Activated T-cell treated with anti-CD3 and anti-CD28 coated beads, Interleukin-2, amount 50 U/mL, for 72 hours (primary cell): Measurements from ENCODE around the gene DAB2IP. TPM values are rescaled to one million over a fixed set of nuclear protein-coding genes. Genes with fewer than 3 reads are reported as not detected.

Experiments used
- ATAC-seq, 2 donors: fragments of 150-1000 bp; cut with Tn5 transposase; replicated peaks in 1 of 2; 2 replicates each; pipeline ENCODE4 v1.10.0; 2021; ENCODE audit warnings: moderate library complexity in 2 of 2, mild to moderate bottlenecking in 1 of 2
- DNase-seq, 2 donors: peaks; one replicate each; pipeline ENCODE4 v3.0.0; 2021 to 2022; ENCODE audit warnings: mixed read lengths in 1 of 2
- H3K27ac Mint-ChIP-seq: one replicate; pipeline ENCODE4 v1.8.0; 2022; ENCODE audit warnings: mild to moderate bottlenecking, moderate library complexity, mixed read lengths
- H3K27me3 Mint-ChIP-seq: one replicate; pipeline ENCODE4 v1.8.0; 2022; ENCODE audit warnings: low read depth, mixed read lengths
- H3K36me3 Mint-ChIP-seq, 2 donors: one replicate each; pipeline ENCODE4 v1.8.0; 2022; ENCODE audit warnings: mixed read lengths in 2 of 2, mild to moderate bottlenecking in 1 of 2; ENCODE audit not compliant: insufficient read depth in 2 of 2
- H3K4me1 Mint-ChIP-seq: one replicate; pipeline ENCODE4 v1.8.0; 2022; ENCODE audit warnings: low read depth, mixed read lengths
- H3K4me3 Mint-ChIP-seq, 2 donors: one replicate each; pipeline ENCODE4 v1.8.0; 2022; ENCODE audit warnings: mild to moderate bottlenecking in 2 of 2, mixed read lengths in 2 of 2, moderate library complexity in 2 of 2
- H3K9me3 Mint-ChIP-seq, 2 donors: one replicate each; pipeline ENCODE4 v1.8.0; 2022; ENCODE audit warnings: mixed read lengths in 2 of 2
- total RNA-seq, 2 donors: library from RNA; stranded (reverse); gene quantifications; one replicate each; pipeline ENCODE4 v1.2.3, GENCODE V29; 2022

The DAB2IP gene
- total RNA-seq, 2 donors from 2014 or later: 0.35 to 0.74 TPM

DNA sequence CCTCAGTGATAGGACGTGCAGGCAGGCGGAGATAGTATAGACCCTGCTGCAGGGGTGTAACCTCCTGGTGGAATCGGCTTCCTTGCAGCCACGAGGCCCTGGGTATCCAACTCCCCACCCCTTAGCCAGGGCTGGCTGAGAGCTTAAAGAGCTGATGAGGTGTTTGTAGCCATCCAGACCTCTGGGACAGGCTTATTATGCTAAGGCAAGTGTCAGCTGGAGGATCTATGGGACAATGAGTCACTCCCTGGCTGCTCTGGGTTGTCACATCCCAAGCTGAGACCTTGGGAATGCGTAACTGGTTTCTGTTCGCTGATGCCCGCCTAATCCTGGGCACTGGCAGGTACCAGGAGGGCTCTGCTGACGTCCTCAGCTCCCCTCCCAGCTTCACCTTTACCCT lies 38.9 kb downstream of the DAB2IP start:
- no peak for DNase-seq
- no peaks in the 10 kb centered on the region for H3K27me3 Mint-ChIP-seq
- no peaks in the 10 kb centered on the region for H3K36me3 Mint-ChIP-seq
- H3K27ac Mint-ChIP-seq: no peak overlapping the region
- H3K4me3 Mint-ChIP-seq: no peak overlapping the region
- H3K4me1 Mint-ChIP-seq: no peaks in the 10 kb centered on the region
- no peak for ATAC-seq
- no peaks in the 10 kb centered on the region for H3K9me3 Mint-ChIP-seq

DNA sequence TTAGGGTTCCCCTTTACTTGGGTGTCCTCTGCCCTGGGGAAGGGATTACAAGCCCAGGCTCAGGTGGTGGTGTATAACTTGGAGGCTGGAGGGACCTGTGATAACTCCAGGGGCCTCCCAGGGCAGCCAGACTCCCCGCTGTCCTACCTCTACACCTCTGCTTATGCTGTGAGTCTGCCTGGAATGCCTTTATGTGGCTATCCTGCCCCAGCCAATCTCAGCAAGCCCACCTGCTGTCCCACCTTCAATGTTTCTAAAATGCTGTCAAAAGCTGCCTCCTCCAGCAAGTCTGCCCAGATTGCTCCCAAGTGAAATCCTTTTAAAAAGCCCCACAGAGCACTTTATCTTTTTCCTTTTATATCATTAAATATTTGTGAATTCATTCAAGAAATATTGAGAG lies 39.3 kb downstream of the DAB2IP start:
- no peaks in the 10 kb centered on the region for H3K4me1 Mint-ChIP-seq
- no peak for ATAC-seq
- DNase-seq: no peak
- no peaks in the 10 kb centered on the region for H3K9me3 Mint-ChIP-seq
- H3K4me3 Mint-ChIP-seq: no peak overlapping the region
- no peaks in the 10 kb centered on the region for H3K27me3 Mint-ChIP-seq
- no peak overlapping the region for H3K27ac Mint-ChIP-seq
- no peaks in the 10 kb centered on the region for H3K36me3 Mint-ChIP-seq

DNA sequence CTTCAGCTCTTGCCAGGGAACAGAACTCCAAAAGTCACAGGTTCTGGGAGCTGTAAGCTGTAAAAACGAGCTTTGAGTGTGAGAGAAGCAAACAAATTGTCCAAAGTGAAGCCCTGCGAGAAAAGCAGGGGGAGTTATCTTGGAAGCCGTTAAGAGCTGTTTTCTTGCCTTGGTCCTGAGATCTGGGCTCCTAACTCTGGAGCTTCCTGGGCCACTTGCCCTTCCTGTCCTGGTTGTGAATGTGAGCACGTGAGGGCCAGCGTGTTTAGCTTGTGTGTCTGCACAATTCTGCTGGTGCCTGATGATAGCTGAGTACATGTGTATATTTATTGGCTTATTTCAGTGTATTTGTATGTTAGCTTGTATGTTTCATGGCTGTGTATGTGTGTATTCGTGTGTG lies 40.5 kb downstream of the DAB2IP start:
- no peaks in the 10 kb centered on the region for H3K36me3 Mint-ChIP-seq
- ATAC-seq: no peak
- H3K9me3 Mint-ChIP-seq: no peaks in the 10 kb centered on the region
- no peak for DNase-seq
- H3K27me3 Mint-ChIP-seq: peaks cover 5% of the 10 kb centered on the region
- H3K27ac Mint-ChIP-seq: no peak overlapping the region
- H3K4me1 Mint-ChIP-seq: peaks cover 3% of the 10 kb centered on the region
- H3K4me3 Mint-ChIP-seq: no peak overlapping the region

DNA sequence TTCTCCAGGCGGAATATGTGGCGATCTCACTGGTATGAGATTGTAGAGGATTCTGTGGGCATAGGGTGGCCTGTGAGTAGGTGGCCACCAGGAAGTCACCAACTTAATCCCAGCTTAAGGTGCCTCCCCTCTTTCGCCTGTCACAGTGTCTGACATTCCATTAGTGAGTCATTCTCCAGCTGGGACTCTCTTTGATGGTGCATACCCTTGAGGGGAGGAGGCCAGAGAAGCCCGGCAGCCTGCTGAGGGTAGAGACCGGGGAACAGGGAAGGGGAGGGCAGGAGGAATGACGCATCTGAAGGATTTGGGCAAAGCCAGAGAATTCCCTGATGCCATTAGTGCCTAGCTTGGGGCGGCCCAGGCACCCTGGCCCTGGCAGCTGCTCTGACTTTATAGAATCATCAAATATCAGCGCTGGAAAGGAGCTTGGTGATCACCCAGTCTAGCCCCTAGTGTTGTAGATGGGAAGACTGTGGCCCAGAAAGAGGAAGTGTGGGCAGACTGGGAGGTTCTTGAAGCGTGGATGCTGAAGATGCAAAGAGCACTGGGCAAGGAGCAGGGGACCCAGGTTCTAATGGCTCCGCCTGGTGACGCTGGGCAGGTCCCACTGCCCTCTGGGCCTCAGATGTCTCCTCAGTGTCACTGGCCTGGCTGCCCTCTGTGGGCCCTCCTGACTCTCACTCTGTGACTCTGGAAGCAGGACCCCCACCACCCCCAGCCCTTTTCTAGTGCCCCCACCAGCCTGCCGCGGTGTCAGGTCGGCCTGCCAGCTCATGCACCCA lies 41.4 kb downstream of the DAB2IP start:
- Mint-ChIP-seq H3K9me3 (no peaks in the 10 kb centered on the region), H3K27me3 (peaks cover 14% of the 10 kb centered on the region), H3K36me3 (no peaks in the 10 kb centered on the region), H3K4me1 (peaks cover 8% of the 10 kb centered on the region), H3K27ac (no peak overlapping the region), H3K4me3 (no peak overlapping the region)
- DNase-seq (no peak), ATAC-seq (no peak)

DNA sequence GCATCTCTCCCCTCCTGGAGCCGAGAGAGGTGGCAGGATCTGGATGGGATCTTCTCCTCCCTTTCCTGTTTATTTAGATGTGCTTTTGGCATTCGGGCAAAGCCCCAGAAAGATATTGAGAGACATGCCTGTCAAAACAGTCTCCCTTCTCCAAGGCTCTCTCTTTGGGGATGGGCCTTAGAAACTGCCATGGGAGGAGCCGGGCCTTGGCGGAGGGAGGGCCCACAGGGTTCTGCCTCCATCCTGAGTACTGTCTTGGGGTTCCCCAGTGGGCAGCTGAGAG lies 41.9 kb downstream of the DAB2IP start:
- Mint-ChIP-seq H3K27me3 (peaks cover 20% of the 10 kb centered on the region), H3K4me1 (peaks cover 8% of the 10 kb centered on the region), H3K36me3 (no peaks in the 10 kb centered on the region), H3K27ac (no peak overlapping the region), H3K9me3 (no peaks in the 10 kb centered on the region), H3K4me3 (no peak overlapping the region)
- ATAC-seq: no peak
- no peak for DNase-seq

DNA sequence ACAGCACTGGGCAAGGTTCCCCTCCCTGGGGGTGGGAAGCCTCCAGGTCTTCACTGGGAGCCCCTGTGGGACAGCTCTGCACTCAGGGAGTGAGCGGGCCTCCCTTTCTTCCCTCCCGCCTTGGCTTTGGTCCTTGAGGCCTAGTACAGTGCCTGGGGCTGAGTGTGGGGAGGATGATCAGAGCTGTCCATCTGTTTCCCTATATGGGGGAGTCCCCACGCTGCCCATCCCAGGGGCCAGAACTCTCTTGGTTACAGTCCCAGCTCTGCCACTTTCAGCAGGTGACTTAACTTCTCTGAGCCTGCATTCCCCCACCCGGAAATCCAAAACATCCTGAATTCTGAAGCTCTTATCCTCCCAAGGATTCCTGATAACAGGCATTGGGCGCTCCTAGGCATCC lies 42.6 kb downstream of the DAB2IP start:
- Mint-ChIP-seq H3K9me3 (no peaks in the 10 kb centered on the region), H3K4me3 (no peak overlapping the region), H3K27me3 (peaks cover 22% of the 10 kb centered on the region), H3K4me1 (peaks cover 8% of the 10 kb centered on the region), H3K36me3 (no peaks in the 10 kb centered on the region), H3K27ac (no peak overlapping the region)
- no peak for DNase-seq
- ATAC-seq: no peak

DNA sequence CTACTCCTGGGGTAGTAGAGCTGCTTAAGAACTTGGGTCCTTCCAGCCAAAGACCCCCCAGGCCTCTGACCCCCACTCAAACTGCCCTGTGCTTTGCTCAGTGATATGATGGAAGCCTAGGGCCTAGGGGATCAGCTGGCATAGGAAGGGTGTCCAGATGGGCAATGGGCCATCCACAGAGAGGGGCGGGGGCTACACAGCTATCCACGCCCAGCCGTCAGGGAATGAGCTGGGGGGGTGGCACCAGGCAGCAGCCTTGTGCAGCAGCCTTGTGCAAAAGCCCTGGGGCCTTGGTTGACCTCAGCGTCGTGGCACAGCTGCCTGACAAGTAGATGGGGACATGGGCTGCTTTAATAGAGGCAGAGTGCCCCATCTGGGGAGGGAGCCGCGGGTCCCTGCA lies 43.2 kb downstream of the DAB2IP start:
- Mint-ChIP-seq H3K27me3 (peaks cover 22% of the 10 kb centered on the region), H3K4me1 (peaks cover 8% of the 10 kb centered on the region), H3K36me3 (no peaks in the 10 kb centered on the region), H3K9me3 (no peaks in the 10 kb centered on the region), H3K4me3 (no peak overlapping the region), H3K27ac (no peak overlapping the region)
- ATAC-seq (no peak), DNase-seq (no peak)

DNA sequence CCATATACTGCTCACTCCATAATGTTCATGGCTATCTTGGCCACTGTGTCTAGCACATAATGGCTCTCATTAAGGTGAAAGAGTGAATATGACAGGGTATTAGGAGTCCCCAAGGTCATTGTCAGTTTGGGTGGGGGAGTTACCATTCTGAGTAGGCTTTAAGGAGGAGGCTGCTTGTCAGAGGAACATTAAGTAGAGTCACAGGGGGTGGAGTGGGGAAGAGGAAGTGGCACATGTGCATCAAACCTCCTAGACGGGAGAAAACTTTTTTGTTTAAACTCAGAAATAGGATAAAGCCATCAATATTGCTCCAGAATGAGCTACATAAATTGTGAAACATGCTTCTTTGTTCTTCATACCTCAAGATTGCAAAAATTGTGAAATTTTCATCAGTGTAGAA lies 45.5 kb downstream of the DAB2IP start:
- peaks cover 38% of the 10 kb centered on the region for H3K27me3 Mint-ChIP-seq
- no peaks in the 10 kb centered on the region for H3K36me3 Mint-ChIP-seq
- H3K27ac Mint-ChIP-seq: no peak overlapping the region
- DNase-seq (no peak), ATAC-seq (no peak)
- no peaks in the 10 kb centered on the region for H3K9me3 Mint-ChIP-seq
- no peak overlapping the region for H3K4me3 Mint-ChIP-seq
- peaks cover 8% of the 10 kb centered on the region for H3K4me1 Mint-ChIP-seq

DNA sequence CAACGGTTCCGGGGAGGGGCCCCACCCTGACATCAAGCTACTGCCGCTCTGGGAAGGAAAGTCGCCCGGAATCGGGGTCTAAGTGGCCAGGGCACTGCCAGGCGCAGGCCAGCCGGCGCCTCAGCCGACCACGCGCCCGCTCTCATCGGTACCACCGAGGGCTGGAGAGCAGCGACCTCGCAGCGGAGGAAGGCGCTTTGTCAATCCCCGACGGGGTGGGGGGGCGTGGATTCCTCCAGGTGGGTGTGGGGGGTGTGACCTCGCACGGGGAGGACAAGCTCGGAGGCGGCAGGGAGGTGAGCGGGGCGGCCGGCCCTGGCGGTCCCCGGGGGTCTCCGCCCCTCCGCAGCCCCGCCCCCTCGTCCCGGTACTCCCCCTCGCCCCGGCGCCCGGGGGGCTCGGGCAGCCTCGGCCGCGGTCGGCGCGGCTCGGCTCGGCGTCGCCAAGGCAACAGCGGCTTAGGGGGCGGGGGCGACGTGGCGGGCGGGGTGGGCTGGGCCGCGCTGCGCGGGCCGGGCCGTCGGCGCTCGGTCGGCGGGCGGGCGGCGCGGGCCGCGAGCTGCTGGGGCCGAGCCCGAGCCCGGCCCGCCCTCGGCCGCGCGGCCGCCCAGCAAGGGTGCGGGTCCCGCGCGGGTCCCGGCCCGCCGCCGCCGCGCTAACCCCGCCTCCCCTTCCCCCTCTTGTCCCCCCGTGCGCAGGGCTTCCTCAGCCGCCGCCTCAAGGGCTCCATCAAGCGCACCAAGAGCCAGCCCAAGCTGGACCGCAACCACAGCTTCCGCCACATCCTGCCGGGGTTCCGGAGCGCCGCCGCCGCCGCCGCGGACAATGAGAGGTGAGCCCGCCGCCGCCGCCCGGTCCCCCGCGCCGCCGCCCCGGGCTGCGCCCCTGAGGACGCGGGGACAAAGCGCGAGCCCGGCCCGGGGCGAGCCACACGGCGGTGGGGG lies 47.5 kb downstream of the DAB2IP start:
- Mint-ChIP-seq H3K36me3 (no peaks in the 10 kb centered on the region), H3K27ac (no peak overlapping the region), H3K4me1 (peaks cover 8% of the 10 kb centered on the region), H3K9me3 (no peaks in the 10 kb centered on the region), H3K27me3 (peaks cover 52% of the 10 kb centered on the region), H3K4me3 (peak overlapping the region; percentile 40 to 59)
- ATAC-seq (peak; percentile 82 to 83), DNase-seq (peak; percentile 72 to 73)

DNA sequence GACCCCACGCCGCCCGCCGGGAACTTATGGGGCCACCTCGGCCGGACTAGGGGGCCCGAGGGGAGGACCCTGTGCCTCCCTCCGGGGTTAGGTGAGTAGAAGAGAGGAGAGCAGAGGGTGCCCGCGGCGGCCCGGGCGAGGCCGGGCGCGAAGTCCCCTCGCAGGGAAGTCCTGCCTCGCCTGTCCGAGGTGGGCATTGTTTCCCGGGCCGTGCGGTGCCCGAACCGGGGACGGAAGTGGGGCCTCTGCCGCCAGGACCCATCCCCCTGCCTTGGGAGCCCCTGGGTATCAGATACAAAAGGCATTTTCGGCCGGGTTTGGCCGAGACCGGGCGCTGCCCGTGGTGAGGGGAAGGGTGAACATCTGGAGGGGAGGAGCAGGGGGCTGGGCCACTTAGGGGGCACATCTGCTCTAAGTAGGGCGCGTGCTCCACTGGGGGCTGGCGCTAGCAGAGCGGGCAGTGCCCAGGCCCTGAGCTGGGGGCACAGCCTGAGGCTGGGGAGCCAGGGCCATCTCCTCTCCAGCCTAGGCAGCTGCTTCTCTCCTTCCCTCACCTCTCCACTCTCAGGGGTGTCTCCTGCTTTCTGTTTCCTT lies 48.2 kb downstream of the DAB2IP start:
- DNase-seq (no peak), ATAC-seq (peak; percentile 2 to 38)
- H3K27me3 Mint-ChIP-seq: peaks cover 60% of the 10 kb centered on the region

DNA sequence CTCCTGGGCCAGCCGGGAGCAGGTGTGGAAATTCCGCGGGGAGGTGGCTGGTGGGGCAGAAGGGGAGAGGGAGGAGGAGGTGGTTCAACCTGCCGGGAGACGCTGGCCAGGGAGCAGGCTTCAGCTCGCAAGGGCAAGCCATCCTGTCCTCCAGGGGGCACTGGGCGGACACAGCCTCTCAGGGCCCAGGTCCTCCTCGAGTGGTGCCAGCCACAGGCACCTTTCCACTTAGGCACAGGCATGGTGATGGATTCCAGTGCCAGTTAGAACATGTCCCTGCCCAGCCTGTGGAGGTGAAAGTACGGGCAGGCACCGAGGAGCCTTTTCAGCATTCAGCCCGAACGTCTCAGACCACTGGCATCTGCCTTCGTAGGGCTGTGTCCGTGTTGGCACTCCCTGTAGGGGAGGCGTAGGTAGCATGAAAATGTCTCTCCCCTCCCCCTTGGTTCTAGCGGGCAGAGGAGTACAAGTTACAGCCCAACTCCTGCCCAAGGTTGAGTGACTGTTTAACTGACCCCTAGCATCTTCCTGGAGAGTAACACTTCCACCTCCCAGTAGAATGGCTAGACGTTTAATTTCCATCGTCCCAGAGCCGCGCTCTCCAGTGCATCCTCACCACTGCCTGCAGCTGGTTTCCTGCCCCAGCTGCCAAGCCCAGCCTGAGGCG lies 48.9 kb downstream of the DAB2IP start:
- H3K27me3 Mint-ChIP-seq: peaks cover 63% of the 10 kb centered on the region
- H3K4me1 Mint-ChIP-seq: peaks cover 8% of the 10 kb centered on the region
- ATAC-seq: peak; percentile 27 to 43
- no peak overlapping the region for H3K4me3 Mint-ChIP-seq
- no peaks in the 10 kb centered on the region for H3K36me3 Mint-ChIP-seq
- H3K27ac Mint-ChIP-seq: no peak overlapping the region
- H3K9me3 Mint-ChIP-seq: no peaks in the 10 kb centered on the region
- DNase-seq: peak; percentile 18 to 40

More for the DNA sequence above, 48.2 kb downstream of the DAB2IP start:
- no peaks in the 10 kb centered on the region for H3K9me3 Mint-ChIP-seq
- H3K27ac Mint-ChIP-seq: no peak overlapping the region
- H3K4me3 Mint-ChIP-seq: peak overlapping the region; percentile 33 to 48
- H3K4me1 Mint-ChIP-seq: peaks cover 8% of the 10 kb centered on the region
- no peaks in the 10 kb centered on the region for H3K36me3 Mint-ChIP-seq

DNA sequence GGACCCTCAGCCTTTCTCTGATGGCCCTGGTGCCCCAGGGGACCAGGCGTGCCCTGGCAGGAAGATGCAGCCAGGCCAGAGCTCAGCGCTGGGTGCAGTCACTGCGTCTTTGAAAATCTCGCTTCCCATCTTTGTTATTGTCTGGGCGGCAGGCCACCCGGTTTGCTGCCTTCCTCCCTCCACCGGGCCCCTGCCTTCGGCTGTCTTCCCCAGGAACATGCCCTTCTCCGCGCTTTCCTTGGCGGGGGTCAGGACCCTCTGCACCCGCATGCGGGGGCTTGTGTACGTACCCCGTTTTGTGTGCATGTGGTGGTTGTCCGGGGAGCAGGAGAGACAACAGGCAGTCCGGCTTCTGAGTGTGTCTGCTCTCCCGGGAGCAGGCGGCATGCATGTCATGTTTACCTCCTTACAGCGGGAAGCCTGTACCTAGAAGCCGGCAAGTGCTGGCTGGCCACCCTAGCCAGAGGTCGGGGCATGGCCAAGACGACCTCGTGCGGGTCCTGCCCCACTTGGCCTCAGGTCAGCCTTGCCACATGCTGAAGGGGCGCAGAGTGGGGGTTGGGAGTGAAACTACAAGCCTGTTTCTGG lies 49.5 kb downstream of the DAB2IP start:
- Mint-ChIP-seq H3K27ac (no peak overlapping the region), H3K9me3 (no peaks in the 10 kb centered on the region), H3K4me3 (no peak overlapping the region), H3K4me1 (peaks cover 8% of the 10 kb centered on the region), H3K36me3 (no peaks in the 10 kb centered on the region), H3K27me3 (peaks cover 63% of the 10 kb centered on the region)
- no peak for DNase-seq
- ATAC-seq: no peak
